ENCODE data around the gene SPDYE1.
"Not testable (repeated sequence)": the region's sequence is repeated elsewhere in the genome, so short reads cannot be mapped to it uniquely, and the experiment has no call there.

The SPDYE1 gene

GRCh38 chr7:44031319-44031718 is 33.6 kb downstream of the SPDYE1 start:
- H3K4me1 ChIP-seq (ENCODE audit: control insufficient read depth in 2 of 2, insufficient read depth in 2 of 2, low read length in 2 of 2); H3K9me3 ChIP-seq (ENCODE audit: control insufficient read depth in 2 of 2, low read length in 2 of 2); H3K9ac ChIP-seq (ENCODE audit: low read depth in 1 of 2, low read length in 2 of 2); H3K27me3 ChIP-seq (ENCODE audit: control insufficient read depth in 2 of 2, insufficient read depth in 2 of 2, low read length in 2 of 2); H3K4me3 ChIP-seq (ENCODE audit: low read length in 2 of 2); H3K36me3 ChIP-seq (ENCODE audit: control insufficient read depth in 2 of 2, insufficient read depth in 2 of 2, low read length in 2 of 2); H3K27ac ChIP-seq (ENCODE audit: low read depth in 2 of 2, low read length in 2 of 2): not testable (repeated sequence)

GRCh38 chr7:44032031-44032430 is 34.3 kb downstream of the SPDYE1 start:
- not testable (repeated sequence) for H3K9me3 ChIP-seq (ENCODE audit: control insufficient read depth in 2 of 2, low read length in 2 of 2); H3K4me1 ChIP-seq (ENCODE audit: control insufficient read depth in 2 of 2, insufficient read depth in 2 of 2, low read length in 2 of 2); H3K9ac ChIP-seq (ENCODE audit: low read depth in 1 of 2, low read length in 2 of 2); H3K4me3 ChIP-seq (ENCODE audit: low read length in 2 of 2); H3K27ac ChIP-seq (ENCODE audit: low read depth in 2 of 2, low read length in 2 of 2); H3K36me3 ChIP-seq (ENCODE audit: control insufficient read depth in 2 of 2, insufficient read depth in 2 of 2, low read length in 2 of 2); H3K27me3 ChIP-seq (ENCODE audit: control insufficient read depth in 2 of 2, insufficient read depth in 2 of 2, low read length in 2 of 2)

GRCh38 chr7:44033971-44034844 is 36.5 kb downstream of the SPDYE1 start:
- not testable (repeated sequence) for H3K27ac ChIP-seq (ENCODE audit: low read depth in 2 of 2, low read length in 2 of 2); H3K27me3 ChIP-seq (ENCODE audit: control insufficient read depth in 2 of 2, insufficient read depth in 2 of 2, low read length in 2 of 2); H3K9ac ChIP-seq (ENCODE audit: low read depth in 1 of 2, low read length in 2 of 2); H3K36me3 ChIP-seq (ENCODE audit: control insufficient read depth in 2 of 2, insufficient read depth in 2 of 2, low read length in 2 of 2); H3K4me1 ChIP-seq (ENCODE audit: control insufficient read depth in 2 of 2, insufficient read depth in 2 of 2, low read length in 2 of 2); H3K9me3 ChIP-seq (ENCODE audit: control insufficient read depth in 2 of 2, low read length in 2 of 2); H3K4me3 ChIP-seq (ENCODE audit: low read length in 2 of 2)

GRCh38 chr7:44036364-44036763 is 38.7 kb downstream of the SPDYE1 start:
- H3K27me3 ChIP-seq (ENCODE audit: control insufficient read depth in 2 of 2, insufficient read depth in 2 of 2, low read length in 2 of 2); H3K9ac ChIP-seq (ENCODE audit: low read depth in 1 of 2, low read length in 2 of 2); H3K36me3 ChIP-seq (ENCODE audit: control insufficient read depth in 2 of 2, insufficient read depth in 2 of 2, low read length in 2 of 2); H3K4me1 ChIP-seq (ENCODE audit: control insufficient read depth in 2 of 2, insufficient read depth in 2 of 2, low read length in 2 of 2); H3K4me3 ChIP-seq (ENCODE audit: low read length in 2 of 2); H3K9me3 ChIP-seq (ENCODE audit: control insufficient read depth in 2 of 2, low read length in 2 of 2); H3K27ac ChIP-seq (ENCODE audit: low read depth in 2 of 2, low read length in 2 of 2): not testable (repeated sequence)

GRCh38 chr7:44037951-44038350 is 40.3 kb downstream of the SPDYE1 start:
- not testable (repeated sequence) for H3K4me3 ChIP-seq (ENCODE audit: low read length in 2 of 2); H3K36me3 ChIP-seq (ENCODE audit: control insufficient read depth in 2 of 2, insufficient read depth in 2 of 2, low read length in 2 of 2); H3K27ac ChIP-seq (ENCODE audit: low read depth in 2 of 2, low read length in 2 of 2); H3K4me1 ChIP-seq (ENCODE audit: control insufficient read depth in 2 of 2, insufficient read depth in 2 of 2, low read length in 2 of 2); H3K9ac ChIP-seq (ENCODE audit: low read depth in 1 of 2, low read length in 2 of 2); H3K27me3 ChIP-seq (ENCODE audit: control insufficient read depth in 2 of 2, insufficient read depth in 2 of 2, low read length in 2 of 2); H3K9me3 ChIP-seq (ENCODE audit: control insufficient read depth in 2 of 2, low read length in 2 of 2)

GRCh38 chr7:44038553-44038952 is 40.9 kb downstream of the SPDYE1 start:
- not testable (repeated sequence) for H3K9me3 ChIP-seq (ENCODE audit: control insufficient read depth in 2 of 2, low read length in 2 of 2); H3K27ac ChIP-seq (ENCODE audit: low read depth in 2 of 2, low read length in 2 of 2); H3K27me3 ChIP-seq (ENCODE audit: control insufficient read depth in 2 of 2, insufficient read depth in 2 of 2, low read length in 2 of 2); H3K4me3 ChIP-seq (ENCODE audit: low read length in 2 of 2); H3K4me1 ChIP-seq (ENCODE audit: control insufficient read depth in 2 of 2, insufficient read depth in 2 of 2, low read length in 2 of 2); H3K36me3 ChIP-seq (ENCODE audit: control insufficient read depth in 2 of 2, insufficient read depth in 2 of 2, low read length in 2 of 2); H3K9ac ChIP-seq (ENCODE audit: low read depth in 1 of 2, low read length in 2 of 2)

- H3K27ac ChIP-seq (ENCODE audit: low read depth in 2 of 2, low read length in 2 of 2): peak overlapping the region; percentile 52 to 79
- H3K36me3 ChIP-seq (ENCODE audit: control insufficient read depth in 2 of 2, insufficient read depth in 2 of 2, low read length in 2 of 2); H3K9ac ChIP-seq (ENCODE audit: low read depth in 1 of 2, low read length in 2 of 2): not testable (repeated sequence)
Measured at GRCh38 chr7:44038961-44039558, 41.4 kb downstream of the SPDYE1 start.

GRCh38 chr7:44039800-44040492 is 42.2 kb downstream of the SPDYE1 start:
- not testable (repeated sequence) for H3K9me3 ChIP-seq (ENCODE audit: control insufficient read depth in 2 of 2, low read length in 2 of 2); H3K36me3 ChIP-seq (ENCODE audit: control insufficient read depth in 2 of 2, insufficient read depth in 2 of 2, low read length in 2 of 2); H3K27me3 ChIP-seq (ENCODE audit: control insufficient read depth in 2 of 2, insufficient read depth in 2 of 2, low read length in 2 of 2)
- Histone ChIP-seq H3K4me1 (ENCODE audit: control insufficient read depth in 2 of 2, insufficient read depth in 2 of 2, low read length in 2 of 2) (peaks cover 10 to 12% of the 10 kb centered on the region in 2 donors), H3K9ac (ENCODE audit: low read depth in 1 of 2, low read length in 2 of 2) (peak overlapping the region in 1 of 2 donors; percentile 47), H3K4me3 (ENCODE audit: low read length in 2 of 2) (peak overlapping the region in 1 of 2 donors; percentile 48), H3K27ac (ENCODE audit: low read depth in 2 of 2, low read length in 2 of 2) (peak overlapping the region; percentile 47 to 58)

More at GRCh38 chr7:44038961-44039558, 41.4 kb downstream of the SPDYE1 start:
- H3K9me3 ChIP-seq (ENCODE audit: control insufficient read depth in 2 of 2, low read length in 2 of 2); H3K4me1 ChIP-seq (ENCODE audit: control insufficient read depth in 2 of 2, insufficient read depth in 2 of 2, low read length in 2 of 2); H3K27me3 ChIP-seq (ENCODE audit: control insufficient read depth in 2 of 2, insufficient read depth in 2 of 2, low read length in 2 of 2): not testable (repeated sequence)
- peak overlapping the region; percentile 5 to 59 for H3K4me3 ChIP-seq (ENCODE audit: low read length in 2 of 2)

- peaks cover 14 to 15% of the 10 kb centered on the region in 2 donors for H3K4me1 ChIP-seq (ENCODE audit: control insufficient read depth in 2 of 2, insufficient read depth in 2 of 2, low read length in 2 of 2)
- H3K4me3 ChIP-seq (ENCODE audit: low read length in 2 of 2): peak overlapping the region; percentile 48 to 64
- H3K27me3 ChIP-seq (ENCODE audit: control insufficient read depth in 2 of 2, insufficient read depth in 2 of 2, low read length in 2 of 2); H3K9me3 ChIP-seq (ENCODE audit: control insufficient read depth in 2 of 2, low read length in 2 of 2); H3K36me3 ChIP-seq (ENCODE audit: control insufficient read depth in 2 of 2, insufficient read depth in 2 of 2, low read length in 2 of 2): not testable (repeated sequence)
- peak overlapping the region; percentile 47 to 58 for H3K27ac ChIP-seq (ENCODE audit: low read depth in 2 of 2, low read length in 2 of 2)
- H3K9ac ChIP-seq (ENCODE audit: low read depth in 1 of 2, low read length in 2 of 2): peak overlapping the region; percentile 47 to 52
Measured at GRCh38 chr7:44040493-44040891, 42.8 kb downstream of the SPDYE1 start.

GRCh38 chr7:44042221-44042620 is 44.5 kb downstream of the SPDYE1 start:
- Histone ChIP-seq H3K27ac (ENCODE audit: low read depth in 2 of 2, low read length in 2 of 2) (no peak overlapping the region), H3K4me1 (ENCODE audit: control insufficient read depth in 2 of 2, insufficient read depth in 2 of 2, low read length in 2 of 2) (peaks cover 26 to 29% of the 10 kb centered on the region in 2 donors), H3K36me3 (ENCODE audit: control insufficient read depth in 2 of 2, insufficient read depth in 2 of 2, low read length in 2 of 2) (peaks cover 3 to 8% of the 10 kb centered on the region in 2 donors), H3K4me3 (ENCODE audit: low read length in 2 of 2) (no peak overlapping the region), H3K27me3 (ENCODE audit: control insufficient read depth in 2 of 2, insufficient read depth in 2 of 2, low read length in 2 of 2) (no peaks in the 10 kb centered on the region), H3K9ac (ENCODE audit: low read depth in 1 of 2, low read length in 2 of 2) (no peak overlapping the region), H3K9me3 (ENCODE audit: control insufficient read depth in 2 of 2, low read length in 2 of 2) (no peaks in the 10 kb centered on the region)
